Measurements from ENCODE around the gene BBS9. TPM values are rescaled to one million over a fixed set of nuclear protein-coding genes. Genes with fewer than 3 reads are reported as not detected.
A peak's percentile ranks its signal among the peaks of the same experiment; 100 is the strongest.
"Not testable (repeated sequence)": the region's sequence is repeated elsewhere in the genome, so short reads cannot be mapped to it uniquely, and the experiment has no call there.

The BBS9 gene
- total RNA-seq, 1 experiment from 2014 or later, result 5.1 TPM

DNA sequence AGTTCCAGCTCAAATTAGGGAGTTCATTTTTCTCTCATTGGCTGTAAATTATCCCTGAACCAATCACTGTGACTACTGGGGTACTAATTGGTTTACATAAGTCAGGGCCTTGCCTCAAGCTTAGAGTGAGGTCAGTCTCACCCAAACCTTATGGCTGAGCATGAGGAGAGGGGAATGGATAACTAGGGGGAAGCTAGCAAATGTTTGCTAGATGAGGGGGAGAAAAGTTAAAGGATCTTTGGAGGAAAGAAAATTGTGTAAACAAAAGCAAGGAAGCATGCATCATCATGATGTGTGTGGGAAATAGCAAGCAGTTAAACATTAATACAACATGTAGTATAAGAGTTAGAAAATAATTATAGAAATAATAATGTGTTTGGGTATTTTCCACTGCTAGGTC is 121.9 kb downstream of the BBS9 start:
- ChIA-PET POLR2A (no interaction called here), CTCF (interaction anchor here (1.1 to 2.3 kb wide), 3 partner anchors 9 to 681 kb away, joined by 3 to 8 read pairs (median 6); no protein-coding TSS in a partner anchor)
- no peak for DNase-seq (ENCODE audit: unreplicated experiment)
- H3K27ac Mint-ChIP-seq (ENCODE audit: low read depth, unreplicated experiment), result no peak overlapping the region
- no peaks in the 10 kb centered on the region for H3K27me3 Mint-ChIP-seq (ENCODE audit: insufficient read depth, unreplicated experiment)
- BruUV-seq (replicated peaks), result no TSS peak
- H3K36me3 Mint-ChIP-seq (ENCODE audit: insufficient read depth, unreplicated experiment), result peaks cover 9% of the 10 kb centered on the region
- intact Hi-C loops (cut with micrococcal nuclease), result no loop called here
- TF ChIP-seq, protein P1, sequence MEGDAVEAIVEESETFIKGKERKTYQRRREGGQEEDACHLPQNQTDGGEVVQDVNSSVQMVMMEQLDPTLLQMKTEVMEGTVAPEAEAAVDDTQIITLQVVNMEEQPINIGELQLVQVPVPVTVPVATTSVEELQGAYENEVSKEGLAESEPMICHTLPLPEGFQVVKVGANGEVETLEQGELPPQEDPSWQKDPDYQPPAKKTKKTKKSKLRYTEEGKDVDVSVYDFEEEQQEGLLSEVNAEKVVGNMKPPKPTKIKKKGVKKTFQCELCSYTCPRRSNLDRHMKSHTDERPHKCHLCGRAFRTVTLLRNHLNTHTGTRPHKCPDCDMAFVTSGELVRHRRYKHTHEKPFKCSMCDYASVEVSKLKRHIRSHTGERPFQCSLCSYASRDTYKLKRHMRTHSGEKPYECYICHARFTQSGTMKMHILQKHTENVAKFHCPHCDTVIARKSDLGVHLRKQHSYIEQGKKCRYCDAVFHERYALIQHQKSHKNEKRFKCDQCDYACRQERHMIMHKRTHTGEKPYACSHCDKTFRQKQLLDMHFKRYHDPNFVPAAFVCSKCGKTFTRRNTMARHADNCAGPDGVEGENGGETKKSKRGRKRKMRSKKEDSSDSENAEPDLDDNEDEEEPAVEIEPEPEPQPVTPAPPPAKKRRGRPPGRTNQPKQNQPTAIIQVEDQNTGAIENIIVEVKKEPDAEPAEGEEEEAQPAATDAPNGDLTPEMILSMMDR (IDR thresholded peaks at IDR 0.05; ENCODE audit: unreplicated experiment), result no peak
- no peak overlapping the region for H3K4me3 Mint-ChIP-seq (ENCODE audit: unreplicated experiment)
- H3K9me3 Mint-ChIP-seq (ENCODE audit: unreplicated experiment), result peaks cover 7% of the 10 kb centered on the region
- H3K4me1 Mint-ChIP-seq (ENCODE audit: insufficient read depth, unreplicated experiment), result no peaks in the 10 kb centered on the region

GRCh38 chr7:33258491-33258951 is 129.2 kb downstream of the BBS9 start:
- no peaks in the 10 kb centered on the region for H3K36me3 Mint-ChIP-seq (ENCODE audit: insufficient read depth, unreplicated experiment)
- no peak overlapping the region for H3K27ac Mint-ChIP-seq (ENCODE audit: low read depth, unreplicated experiment)
- no peaks in the 10 kb centered on the region for H3K9me3 Mint-ChIP-seq (ENCODE audit: unreplicated experiment)
- POLR2A ChIA-PET, result no interaction called here
- CTCF ChIA-PET, result no interaction called here
- no peaks in the 10 kb centered on the region for H3K27me3 Mint-ChIP-seq (ENCODE audit: insufficient read depth, unreplicated experiment)
- no TSS peak for BruUV-seq (replicated peaks)
- intact Hi-C loops (cut with micrococcal nuclease), result no loop called here
- H3K4me1 Mint-ChIP-seq (ENCODE audit: insufficient read depth, unreplicated experiment), result peaks cover 5% of the 10 kb centered on the region
- TF ChIP-seq, protein P1 (IDR thresholded peaks at IDR 0.05; ENCODE audit: unreplicated experiment), result no peak
- no peak overlapping the region for H3K4me3 Mint-ChIP-seq (ENCODE audit: unreplicated experiment)
- no peak for DNase-seq (ENCODE audit: unreplicated experiment)

DNA sequence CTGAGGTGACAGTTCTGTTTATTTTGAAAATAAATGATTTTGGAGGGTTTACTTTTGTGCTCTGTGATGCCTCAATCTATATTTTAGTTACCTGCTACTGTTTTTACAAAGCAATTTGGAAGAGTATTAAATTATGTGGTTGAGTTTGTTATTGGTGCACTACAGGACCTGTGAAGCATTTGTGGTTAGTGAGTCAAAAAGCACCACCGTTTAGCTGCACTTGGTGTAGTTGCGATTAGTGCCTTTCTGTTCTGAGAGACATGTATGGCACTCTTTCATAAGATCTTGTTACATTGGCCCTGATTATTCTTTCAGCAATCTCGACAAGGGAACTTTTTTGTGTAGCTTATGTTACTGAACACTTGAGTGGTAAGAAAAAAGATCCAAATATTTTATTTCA is 132.2 kb downstream of the BBS9 start:
- BruUV-seq (replicated peaks), result no TSS peak
- DNase-seq (ENCODE audit: unreplicated experiment), result no peak
- ChIA-PET POLR2A (interaction anchor here (2.2 kb wide), 1 partner anchor 9 kb away, joined by 9 read pairs; no protein-coding TSS in a partner anchor), CTCF (interaction anchor here (0.6 to 0.9 kb wide), 2 partner anchors 73 to 75 kb away, joined by 3 to 4 read pairs; no protein-coding TSS in a partner anchor)
- H3K27ac Mint-ChIP-seq (ENCODE audit: low read depth, unreplicated experiment), result no peak overlapping the region
- H3K9me3 Mint-ChIP-seq (ENCODE audit: unreplicated experiment), result no peaks in the 10 kb centered on the region
- no peaks in the 10 kb centered on the region for H3K27me3 Mint-ChIP-seq (ENCODE audit: insufficient read depth, unreplicated experiment)
- intact Hi-C loops (cut with micrococcal nuclease), result no loop called here
- peaks cover 5% of the 10 kb centered on the region for H3K4me1 Mint-ChIP-seq (ENCODE audit: insufficient read depth, unreplicated experiment)
- no peaks in the 10 kb centered on the region for H3K36me3 Mint-ChIP-seq (ENCODE audit: insufficient read depth, unreplicated experiment)
- TF ChIP-seq, protein P1 (IDR thresholded peaks at IDR 0.05; ENCODE audit: unreplicated experiment), result no peak
- H3K4me3 Mint-ChIP-seq (ENCODE audit: unreplicated experiment), result no peak overlapping the region

- no peak overlapping the region for H3K4me3 Mint-ChIP-seq (ENCODE audit: unreplicated experiment)
- ChIA-PET POLR2A (no interaction called here), CTCF (interaction anchor here (0.6 kb wide), 1 partner anchor 74 kb away, joined by 4 read pairs; no protein-coding TSS in a partner anchor)
- peaks cover 5% of the 10 kb centered on the region for H3K4me1 Mint-ChIP-seq (ENCODE audit: insufficient read depth, unreplicated experiment)
- intact Hi-C loops (cut with micrococcal nuclease), result no loop called here
- BruUV-seq (replicated peaks), result no TSS peak
- no peaks in the 10 kb centered on the region for H3K36me3 Mint-ChIP-seq (ENCODE audit: insufficient read depth, unreplicated experiment)
- DNase-seq (ENCODE audit: unreplicated experiment), result peak; percentile 14
- H3K27me3 Mint-ChIP-seq (ENCODE audit: insufficient read depth, unreplicated experiment), result no peaks in the 10 kb centered on the region
- no peaks in the 10 kb centered on the region for H3K9me3 Mint-ChIP-seq (ENCODE audit: unreplicated experiment)
- TF ChIP-seq, protein P1 (IDR thresholded peaks at IDR 0.05; ENCODE audit: unreplicated experiment), result no peak
- H3K27ac Mint-ChIP-seq (ENCODE audit: low read depth, unreplicated experiment), result no peak overlapping the region
Observed at GRCh38 chr7:33262476-33262875, 133.1 kb downstream of the BBS9 start.

- DNase-seq (ENCODE audit: unreplicated experiment); H3K27me3 Mint-ChIP-seq (ENCODE audit: insufficient read depth, unreplicated experiment); H3K36me3 Mint-ChIP-seq (ENCODE audit: insufficient read depth, unreplicated experiment); intact Hi-C loops (cut with micrococcal nuclease); H3K4me3 Mint-ChIP-seq (ENCODE audit: unreplicated experiment); H3K9me3 Mint-ChIP-seq (ENCODE audit: unreplicated experiment); POLR2A ChIA-PET; CTCF ChIA-PET; BruUV-seq (replicated peaks); H3K27ac Mint-ChIP-seq (ENCODE audit: low read depth, unreplicated experiment); H3K4me1 Mint-ChIP-seq (ENCODE audit: insufficient read depth, unreplicated experiment): not testable (repeated sequence)
Observed at GRCh38 chr7:33271839-33272371, 142.5 kb downstream of the BBS9 start.

All from MCF 10A (cell line).